T follicular helper cell (primary cell): Measurements from ENCODE around the gene STK4.
"Not testable (repeated sequence)": the region's sequence is repeated elsewhere in the genome, so short reads cannot be mapped to it uniquely, and the experiment has no call there.

Experiments used
- DNase-seq: peaks from one replicate; pipeline ENCODE4 v3.0.0-alpha.2; 2020; ENCODE audit warnings: low read depth

Gene STK4

GRCh38 chr20:45055056-45055455, 88.7 kb downstream of the STK4 start:
- no peak for DNase-seq

- DNase-seq = no peak
Measured at GRCh38 chr20:45056473-45057173, 90.3 kb downstream of the STK4 start.

DNA sequence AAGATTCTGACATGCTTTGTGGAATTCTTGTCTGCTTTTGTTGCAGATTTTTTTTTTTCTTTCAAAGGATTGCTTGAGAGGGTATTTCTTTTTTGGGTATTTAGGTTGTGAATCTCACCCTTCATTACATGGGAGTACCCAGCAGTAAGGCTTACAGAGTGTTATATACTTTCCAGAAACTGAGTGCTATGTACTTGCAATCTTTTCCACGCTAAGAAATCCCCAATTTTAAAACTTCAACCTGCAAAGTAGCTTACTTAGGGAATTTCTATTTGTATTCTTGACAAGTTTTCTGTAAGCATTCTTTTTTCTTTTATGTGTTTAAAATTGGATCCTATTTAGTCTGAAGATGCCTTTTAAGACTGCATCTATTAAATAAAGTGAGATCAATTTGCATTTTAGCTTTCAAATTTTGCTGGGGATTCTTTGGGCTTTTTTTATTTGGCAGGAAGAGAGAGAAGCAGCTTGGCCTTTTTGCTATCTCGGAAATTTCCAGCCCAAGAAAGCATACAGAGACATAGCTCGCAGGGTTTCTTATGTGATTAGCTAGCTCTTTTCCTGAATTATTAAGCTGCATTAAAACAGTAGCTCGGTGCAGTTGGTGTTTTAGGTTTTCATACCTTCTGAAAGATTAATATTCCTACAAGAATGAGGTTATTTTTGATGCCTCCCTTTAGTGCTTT, 92.0 kb downstream of the STK4 start:
- DNase-seq = no peak

GRCh38 chr20:45059022-45059728, 92.9 kb downstream of the STK4 start:
- DNase-seq = no peak

- DNase-seq = no peak
Measured at GRCh38 chr20:45060294-45060693, 94.0 kb downstream of the STK4 start.

DNA sequence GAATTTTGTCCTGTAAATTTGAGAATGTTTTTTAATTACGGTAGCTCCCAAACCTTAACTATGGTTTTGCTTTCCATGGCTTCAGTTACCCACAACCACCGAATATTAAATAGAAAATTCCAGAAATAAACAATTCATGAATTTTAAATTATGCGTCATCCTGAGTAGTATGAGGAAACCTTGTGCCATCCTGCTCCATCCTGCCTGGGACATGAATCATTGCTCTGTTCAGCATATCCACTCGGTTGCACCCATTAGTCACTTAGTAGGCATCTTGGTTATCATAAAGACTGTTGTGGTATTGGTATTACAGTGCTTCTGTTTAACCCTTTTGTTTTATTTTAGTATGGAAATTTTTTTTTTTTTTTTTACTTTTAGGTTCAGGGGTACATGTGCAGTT, 94.9 kb downstream of the STK4 start:
- DNase-seq = no peak

- not testable (repeated sequence) for DNase-seq
Measured at GRCh38 chr20:45063107-45063506, 96.8 kb downstream of the STK4 start.

- DNase-seq = no peak
Measured at GRCh38 chr20:45064812-45065211, 98.5 kb downstream of the STK4 start.

GRCh38 chr20:45066372-45066771, 100.1 kb downstream of the STK4 start:
- DNase-seq = no peak

DNA sequence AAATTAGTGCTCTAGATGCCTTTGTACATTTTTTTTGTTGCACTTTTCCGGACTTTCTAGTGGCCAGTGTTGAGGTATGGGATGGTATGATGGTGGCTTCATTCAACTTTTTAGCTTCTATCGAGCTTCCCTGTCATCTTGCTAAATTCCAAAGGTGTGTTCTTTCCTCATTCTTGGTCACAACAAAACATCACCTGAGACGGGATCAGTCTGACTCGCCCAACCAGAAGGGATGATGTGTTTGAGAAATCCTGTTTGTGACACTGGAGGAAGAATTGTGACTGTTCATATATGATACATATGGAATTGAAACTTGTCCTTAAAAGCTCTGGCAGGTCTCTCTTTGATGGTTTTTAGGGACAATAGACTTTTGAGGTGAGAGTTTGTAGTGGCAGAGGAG, 100.8 kb downstream of the STK4 start:
- no peak for DNase-seq

GRCh38 chr20:45067558-45067957, 101.2 kb downstream of the STK4 start:
- no peak for DNase-seq

GRCh38 chr20:45069261-45069660, 102.9 kb downstream of the STK4 start:
- no peak for DNase-seq

GRCh38 chr20:45070932-45071632, 104.8 kb downstream of the STK4 start:
- no peak for DNase-seq

DNA sequence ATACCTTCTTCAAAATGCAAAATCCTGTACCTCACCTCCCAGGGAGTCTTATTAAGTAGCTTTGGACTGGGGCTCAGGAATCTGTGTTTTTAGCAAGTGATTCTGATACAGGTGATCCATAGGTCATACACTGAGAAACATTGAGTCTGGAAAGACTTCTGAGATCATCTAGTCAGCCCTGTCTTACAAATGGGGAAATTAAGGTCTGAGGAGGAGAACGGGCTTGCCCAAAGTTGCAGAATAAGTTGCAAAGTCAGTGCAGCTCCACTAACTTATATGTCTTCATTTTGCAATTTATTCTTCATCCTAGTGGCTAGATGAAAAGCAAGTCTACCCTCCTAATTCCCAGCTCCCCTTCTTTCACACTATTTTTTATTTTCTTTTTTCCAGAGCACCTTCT, 105.8 kb downstream of the STK4 start:
- no peak for DNase-seq

DNA sequence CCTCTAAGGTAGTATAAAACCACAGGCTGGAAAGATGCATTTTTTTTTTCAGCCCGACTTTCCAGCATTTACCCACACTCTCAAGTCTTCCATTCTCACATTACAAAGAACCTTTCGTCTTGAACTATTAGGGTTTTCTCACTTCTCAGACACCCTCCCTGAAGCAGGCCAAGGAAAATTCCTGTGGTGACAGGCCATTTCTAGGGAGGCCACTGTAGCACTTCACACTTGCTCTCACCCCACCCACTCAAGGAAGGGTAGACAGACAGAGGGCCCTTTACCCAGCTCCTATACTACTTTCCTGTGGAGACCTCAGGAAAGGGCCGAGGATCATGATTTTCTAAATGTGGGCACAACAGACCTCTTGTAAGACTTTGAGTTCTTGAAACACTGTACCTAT, 106.9 kb downstream of the STK4 start:
- no peak for DNase-seq

- DNase-seq = no peak
Measured at GRCh38 chr20:45077559-45077958, 111.2 kb downstream of the STK4 start.

DNA sequence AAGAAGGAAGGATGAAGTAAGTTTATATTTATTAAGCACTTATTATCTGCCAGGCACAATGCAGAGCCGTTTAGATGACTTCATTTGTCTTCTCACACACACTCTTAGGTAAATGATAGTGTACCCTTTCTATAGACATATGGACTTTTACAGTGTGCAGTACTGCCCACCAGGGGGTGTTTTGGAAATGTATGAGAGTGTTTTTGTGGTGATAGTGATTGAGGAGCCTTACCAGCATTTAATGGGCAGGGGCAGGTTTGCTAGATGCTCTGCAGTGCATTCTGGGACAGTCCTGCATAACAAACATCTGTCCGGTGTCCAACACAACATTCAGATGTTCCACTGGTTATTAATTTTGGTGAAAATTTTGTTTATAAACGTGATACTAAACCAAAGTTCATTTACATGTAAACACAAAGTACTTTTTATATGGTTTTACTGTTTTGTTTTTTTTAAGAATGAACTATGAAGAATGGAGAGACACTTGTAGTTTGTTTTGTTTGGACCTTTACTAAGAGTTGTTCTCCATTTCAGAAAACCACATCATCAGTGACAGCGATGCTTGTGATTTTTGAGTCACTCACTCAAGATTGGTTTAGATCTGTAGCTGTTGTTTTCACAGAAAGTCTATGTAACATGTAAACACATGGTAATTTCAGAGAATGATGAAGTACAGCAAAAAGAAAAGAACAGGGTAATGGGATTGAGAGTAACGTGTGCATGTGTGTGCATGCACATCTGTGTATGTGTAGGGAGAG, 114.7 kb downstream of the STK4 start:
- no peak for DNase-seq

GRCh38 chr20:45082468-45082867, 116.2 kb downstream of the STK4 start:
- no peak for DNase-seq

DNA sequence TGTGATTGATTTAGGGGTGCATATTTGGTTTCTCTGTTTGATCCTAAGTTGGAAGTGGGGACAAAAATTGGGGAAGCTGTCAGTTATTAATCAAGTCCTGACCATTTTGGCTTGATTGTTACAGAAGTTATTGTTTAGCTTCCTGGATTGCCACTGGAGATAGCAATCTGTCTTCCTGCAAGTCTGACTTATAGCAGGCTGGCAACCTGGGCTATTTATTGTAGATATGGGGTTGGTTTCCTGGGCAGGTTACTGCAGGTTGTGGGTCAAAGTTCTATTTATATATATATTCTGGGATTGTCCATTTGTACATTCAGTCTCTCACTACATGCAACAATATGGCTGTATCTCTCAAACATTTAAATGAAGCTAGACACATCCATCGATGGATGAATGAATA, 116.8 kb downstream of the STK4 start:
- no peak for DNase-seq

DNA sequence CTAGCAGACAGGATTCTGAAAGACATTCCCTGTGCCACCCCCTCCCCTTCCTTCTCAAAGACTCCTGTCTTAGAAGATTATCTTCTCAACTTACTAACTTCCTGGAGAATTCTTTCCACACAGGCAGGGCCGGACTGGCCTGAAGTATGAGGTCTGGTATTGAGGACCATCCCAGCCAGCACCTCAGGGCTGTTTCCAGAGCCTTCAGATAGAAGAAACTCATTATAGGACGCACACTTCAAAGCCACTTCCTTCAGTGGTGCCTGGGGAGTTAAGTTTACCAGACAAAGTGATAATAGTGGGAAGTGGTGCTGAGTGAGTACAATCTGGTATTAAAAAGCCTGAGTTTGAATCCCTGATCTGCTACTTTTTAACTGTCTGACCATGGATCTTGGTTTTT, 119.0 kb downstream of the STK4 start:
- DNase-seq = no peak

DNA sequence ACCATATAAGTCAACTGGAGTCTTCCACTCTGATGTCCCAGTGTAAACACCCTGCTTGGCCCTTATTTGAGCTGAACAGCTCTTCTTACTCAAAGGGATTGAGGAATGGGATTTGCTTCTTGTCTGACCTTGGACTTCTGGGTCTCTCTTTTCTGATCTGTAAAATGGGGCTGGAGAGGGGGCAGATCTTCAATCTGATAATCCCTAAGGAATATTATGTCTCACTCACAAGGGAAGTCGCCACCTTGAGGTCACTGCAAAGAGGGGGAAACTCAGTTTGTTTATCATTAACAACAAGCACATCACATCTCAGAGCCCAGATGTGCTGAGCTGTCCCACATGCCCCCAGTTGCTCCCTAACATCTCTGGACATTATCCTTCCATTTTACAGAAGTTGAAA, 119.6 kb downstream of the STK4 start:
- no peak for DNase-seq
